ENCODE measurements around the gene UBE2N. TPM values are rescaled to one million over a fixed set of nuclear protein-coding genes. Genes with fewer than 3 reads are reported as not detected.
A peak's percentile ranks its signal among the peaks of the same experiment; 100 is the strongest.

UBE2N gene
- total and polyA plus RNA-seq, 10 of the 15 experiments (the other 5 are each of a cell fraction or from before 2014, with no cell fraction given), result 243 to 945 (median 443) TPM

DNA sequence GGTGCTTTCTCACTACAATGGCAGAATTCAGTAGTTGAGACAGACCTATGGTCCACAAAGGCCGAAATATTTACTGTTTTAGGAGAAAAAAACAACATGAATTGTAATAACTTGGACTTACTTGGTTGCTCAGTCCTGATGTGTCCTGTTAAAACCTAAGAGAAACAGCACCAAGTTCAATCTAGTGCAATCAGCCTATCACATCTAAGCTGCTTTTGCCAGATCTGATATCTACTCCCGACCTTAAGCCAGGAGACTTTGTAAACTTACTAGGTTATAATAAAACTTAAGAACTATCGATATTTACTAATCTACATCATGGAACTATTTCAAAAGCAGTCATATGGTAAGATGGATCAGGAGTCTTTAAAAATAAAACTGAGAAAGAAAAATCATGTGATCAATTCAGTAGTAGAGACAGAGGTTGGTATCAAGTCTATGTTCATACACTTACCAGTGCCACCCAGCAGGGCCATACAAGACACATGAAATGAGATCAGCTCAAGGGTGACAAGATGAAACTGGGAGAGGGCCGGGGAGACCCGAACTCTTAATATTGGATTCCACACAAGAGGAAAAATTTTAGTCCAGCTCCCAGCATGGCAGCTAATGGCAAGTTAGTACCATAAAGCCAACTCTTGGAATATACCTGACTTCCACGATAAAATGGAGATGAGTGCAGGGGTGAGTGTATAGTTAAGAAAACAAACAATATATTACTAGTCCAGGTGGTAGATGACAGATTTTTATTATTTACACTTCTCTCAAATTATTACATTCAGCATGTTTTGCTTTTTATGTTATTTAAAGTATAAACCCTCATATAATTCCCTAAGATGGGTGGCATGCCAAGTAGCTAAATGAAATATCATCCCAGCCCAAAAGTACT lies 36.5 kb downstream of the UBE2N start:
- POLR2A ChIA-PET, result interaction anchor here (0.6 to 4.0 kb wide), 5 partner anchors 10 to 1166 kb away, joined by 3 to 19 read pairs (median 4); no protein-coding TSS in a partner anchor
- no peak for FAIRE-seq

More for the DNA sequence above, 36.5 kb downstream of the UBE2N start:
- Histone ChIP-seq H4K20me1 (ENCODE audit: control insufficient read depth, insufficient read depth) (no peaks in the 10 kb centered on the region), H3K4me2 (ENCODE audit: control insufficient read depth, insufficient read depth) (no peak overlapping the region), H2AFZ (ENCODE audit: control insufficient read depth, low read depth, low read length) (no peak overlapping the region), H3K4me1 (ENCODE audit: control insufficient read depth, insufficient read depth, low read length) (no peaks in the 10 kb centered on the region), H3K9ac (ENCODE audit: control insufficient read depth, insufficient read depth, low read length) (no peak overlapping the region), H3K9me3 (replicated peaks; ENCODE audit: control insufficient read depth, insufficient read depth, low read length) (no peaks in the 10 kb centered on the region), H3K4me3 (no peak overlapping the region), H3K27me3 (replicated peaks in 1 of 2; ENCODE audit: control insufficient read depth in 2 of 2, insufficient read depth in 2 of 2, low read length in 1 of 2) (no peaks in the 10 kb centered on the region), H3K27ac (ENCODE audit: control insufficient read depth, insufficient read depth) (no peak overlapping the region), H3K79me2 (ENCODE audit: control insufficient read depth, insufficient read depth, low read length) (no peaks in the 10 kb centered on the region; the same call in none of the 2 replicates), H3K36me3 (ENCODE audit: control insufficient read depth in 2 of 2, insufficient read depth in 2 of 2, low read length in 1 of 2) (peaks cover 1 to 24% of the 10 kb centered on the region in 2 experiments)
- in situ Hi-C loops (cut with MboI), result loop anchor here (5.0 kb wide), 1 partner anchor 623 kb away; no protein-coding TSS in a partner anchor
- RAD21 ChIA-PET (ENCODE audit: unreplicated experiment), result interaction anchor here (0.7 to 3.4 kb wide), 4 partner anchors 10 to 418 kb away, joined by 3 to 14 read pairs (median 6); no protein-coding TSS in a partner anchor
- TF ChIP-seq ZBED1 (IDR thresholded peaks at IDR 0.05; ENCODE audit: borderline replicate concordance), result 0 out of 2 replicates have a peak, but pooled peaks have one; percentile 21
- TF ChIP-seq TCF7 (IDR thresholded peaks at IDR 0.05; ENCODE audit: borderline replicate concordance), result no peak
- no peak for TF ChIP-seq GABPA (IDR thresholded peaks at IDR 0.05; ENCODE audit: low read depth)
- TF ChIP-seq, protein P1, sequence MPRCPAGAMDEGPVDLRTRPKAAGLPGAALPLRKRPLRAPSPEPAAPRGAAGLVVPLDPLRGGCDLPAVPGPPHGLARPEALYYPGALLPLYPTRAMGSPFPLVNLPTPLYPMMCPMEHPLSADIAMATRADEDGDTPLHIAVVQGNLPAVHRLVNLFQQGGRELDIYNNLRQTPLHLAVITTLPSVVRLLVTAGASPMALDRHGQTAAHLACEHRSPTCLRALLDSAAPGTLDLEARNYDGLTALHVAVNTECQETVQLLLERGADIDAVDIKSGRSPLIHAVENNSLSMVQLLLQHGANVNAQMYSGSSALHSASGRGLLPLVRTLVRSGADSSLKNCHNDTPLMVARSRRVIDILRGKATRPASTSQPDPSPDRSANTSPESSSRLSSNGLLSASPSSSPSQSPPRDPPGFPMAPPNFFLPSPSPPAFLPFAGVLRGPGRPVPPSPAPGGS (IDR thresholded peaks at IDR 0.05; ENCODE audit: borderline replicate concordance, insufficient read depth, low read depth, low read length, poor library complexity, severe bottlenecking), result peak; percentile 53
- 0 out of 2 replicates have a peak, but pooled peaks have one; percentile 22 for TF ChIP-seq RAD51 (IDR thresholded peaks at IDR 0.05)
- TF ChIP-seq POLR2AphosphoS2 (IDR thresholded peaks at IDR 0.05; ENCODE audit: low read depth, low read length), result peak; percentile 68; the same call in 1 of the 2 replicates
- TF ChIP-seq YY1 (IDR thresholded peaks at IDR 0.05; ENCODE audit: low read depth, low read length), result no peak
- no peak for TF ChIP-seq DPF2 (IDR thresholded peaks at IDR 0.05)
- no peak for TF ChIP-seq TAF1 (IDR thresholded peaks at IDR 0.05; ENCODE audit: borderline replicate concordance, low read depth, low read length)
- TF ChIP-seq MTA3 (IDR thresholded peaks at IDR 0.05; ENCODE audit: borderline replicate concordance, low read length), result 0 out of 2 replicates have a peak, but pooled peaks have one; percentile 27
- 0 out of 2 replicates have a peak, but pooled peaks have one; percentile 32 for TF ChIP-seq SMAD5 (IDR thresholded peaks at IDR 0.05; ENCODE audit: low read depth)
- peak; percentile 62 for ATAC-seq
- 87% methylated on average over 6 of the region's 6 CpGs for WGBS (ENCODE audit: insufficient coverage, insufficient replicate concordance, low lambda C conversion rate, missing lambda C conversion rate)
- intact Hi-C loops (cut with micrococcal nuclease; ENCODE audit: unreplicated experiment), result no loop called here
- DNase-seq (ENCODE audit: low read depth, low spot score), result no peak
- no TSS peak for BruUV-seq (replicated peaks)
- CTCF ChIA-PET, result interaction anchor here (0.6 to 8.9 kb wide), 10 partner anchors 9 to 578 kb away, joined by 3 to 77 read pairs (median 3); no protein-coding TSS in a partner anchor
- SMC1A ChIA-PET (ENCODE audit: uncharacterized antibody, unreplicated experiment), result interaction anchor here (0.8 to 3.8 kb wide), 12 partner anchors 8 to 698 kb away, joined by 3 to 25 read pairs (median 4); no protein-coding TSS in a partner anchor
